ENCODE data around the gene RAP2B. TPM values are rescaled to one million over a fixed set of nuclear protein-coding genes. Genes with fewer than 3 reads are reported as not detected.

The RAP2B gene
- total and polyA plus RNA-seq, 3 donors from 2014 or later, result 3.9 to 11.8 (median 8.6) TPM

GRCh38 chr3:153129426-153129825 lies 32.6 kb upstream of the RAP2B start:
- 70 to 73% methylated on average over 11 of the region's 11 CpGs for WGBS, 2 donors
- no peak for TF ChIP-seq CTCF (IDR thresholded peaks at IDR 0.05)
- Histone ChIP-seq H3K36me3 (ENCODE audit: low read depth, missing control alignments) (no peaks in the 10 kb centered on the region), H3K4me3 (no peak overlapping the region), H3K27me3 (no peaks in the 10 kb centered on the region), H3K9me3 (no peaks in the 10 kb centered on the region), H3K27ac (no peak overlapping the region), H3K4me1 (no peaks in the 10 kb centered on the region)
- no peak for DNase-seq
- intact Hi-C loops (cut with DNase I; ENCODE audit: low total_unique reads), result no loop called here

- DNase-seq, result no peak
- intact Hi-C loops (cut with DNase I; ENCODE audit: low total_unique reads), result no loop called here
- Histone ChIP-seq H3K27ac (no peak overlapping the region), H3K36me3 (ENCODE audit: low read depth, missing control alignments) (no peaks in the 10 kb centered on the region), H3K4me1 (no peaks in the 10 kb centered on the region), H3K27me3 (no peaks in the 10 kb centered on the region), H3K4me3 (no peak overlapping the region), H3K9me3 (no peaks in the 10 kb centered on the region)
- TF ChIP-seq CTCF (IDR thresholded peaks at IDR 0.05) (no peak), POLR2A (IDR thresholded peaks at IDR 0.05) (no peak)
- 85 to 94% methylated on average over 3 of the region's 3 CpGs for WGBS, 2 donors
These were observed 32.2 kb upstream of the RAP2B start for GRCh38 chr3:153129866-153130265.

- no peak for DNase-seq
- 79 to 82% methylated on average over 2 of the region's 2 CpGs for WGBS, 2 donors
- Histone ChIP-seq H3K9me3 (no peaks in the 10 kb centered on the region), H3K27ac (no peak overlapping the region), H3K4me3 (no peak overlapping the region), H3K36me3 (ENCODE audit: low read depth, missing control alignments) (no peaks in the 10 kb centered on the region), H3K27me3 (no peaks in the 10 kb centered on the region), H3K4me1 (no peaks in the 10 kb centered on the region)
- intact Hi-C loops (cut with DNase I; ENCODE audit: low total_unique reads), result no loop called here
- TF ChIP-seq POLR2A (IDR thresholded peaks at IDR 0.05) (no peak), CTCF (IDR thresholded peaks at IDR 0.05) (no peak)
These were observed 31.6 kb upstream of the RAP2B start for GRCh38 chr3:153130312-153130977.

GRCh38 chr3:153137626-153138025 lies 24.4 kb upstream of the RAP2B start:
- intact Hi-C loops (cut with DNase I; ENCODE audit: low total_unique reads), result no loop called here
- H3K4me3 ChIP-seq, result no peak overlapping the region
- WGBS, 2 donors, result 83 to 88% methylated on average over 2 of the region's 2 CpGs
- no peaks in the 10 kb centered on the region for H3K9me3 ChIP-seq
- no peak for DNase-seq
- no peaks in the 10 kb centered on the region for H3K4me1 ChIP-seq
- no peak overlapping the region for H3K27ac ChIP-seq
- TF ChIP-seq POLR2A (IDR thresholded peaks at IDR 0.05) (no peak), CTCF (IDR thresholded peaks at IDR 0.05) (no peak)
- no peaks in the 10 kb centered on the region for H3K27me3 ChIP-seq
- no peaks in the 10 kb centered on the region for H3K36me3 ChIP-seq (ENCODE audit: low read depth, missing control alignments)
